Bronchial epithelial cell (primary cell): ENCODE measurements around the gene TCL1A. TPM values are rescaled to one million over a fixed set of nuclear protein-coding genes. Genes with fewer than 3 reads are reported as not detected.

Source experiments
- DNase-seq: peaks from one replicate; pipeline ENCODE4 v3.0.0-alpha.2; 2010; ENCODE audit warnings: low read depth
- FAIRE-seq: peaks from 2 replicates; lab custom pipeline; 2011; peaks lifted over from hg19 to GRCh38; lab: Jason Lieb, UNC
- H3K27me3 ChIP-seq: 2 replicates; pipeline ENCODE4 v1.5.1; 2011; ENCODE audit warnings: low read length; ENCODE audit not compliant: control insufficient read depth, insufficient read depth
- H3K36me3 ChIP-seq: 2 replicates; pipeline ENCODE4 v1.5.1; 2011; ENCODE audit warnings: low read length; ENCODE audit not compliant: control insufficient read depth, insufficient read depth
- H3K4me3 ChIP-seq: 2 replicates; pipeline ENCODE4 v1.5.1; 2011; ENCODE audit warnings: mild to moderate bottlenecking, low read depth, low read length, control low read depth
- CTCF ChIP-seq: IDR thresholded peaks from 2 replicates; pipeline ENCODE4 v1.5.1; 2011; ENCODE audit warnings: mild to moderate bottlenecking, moderate library complexity, low read length, control low read depth, inconsistent platforms; ENCODE audit not compliant: insufficient read depth, severe bottlenecking
- total RNA-seq: library from RNA; depleted of rRNA; stranded (reverse); fragments of >200 nt; gene quantifications from 2 replicates; pipeline ENCODE4 v1.2.1, GENCODE V29; 2014

TCL1A gene
- total RNA-seq, 1 donor from 2014 or later: not detected

GRCh38 chr14:95756751-95757150 is 42.8 kb upstream of the TCL1A start:
- FAIRE-seq (no peak), DNase-seq (no peak)
- no peaks in the 10 kb centered on the region for H3K27me3 ChIP-seq
- no peak for TF ChIP-seq CTCF
- no peak overlapping the region for H3K4me3 ChIP-seq
- no peaks in the 10 kb centered on the region for H3K36me3 ChIP-seq

DNA sequence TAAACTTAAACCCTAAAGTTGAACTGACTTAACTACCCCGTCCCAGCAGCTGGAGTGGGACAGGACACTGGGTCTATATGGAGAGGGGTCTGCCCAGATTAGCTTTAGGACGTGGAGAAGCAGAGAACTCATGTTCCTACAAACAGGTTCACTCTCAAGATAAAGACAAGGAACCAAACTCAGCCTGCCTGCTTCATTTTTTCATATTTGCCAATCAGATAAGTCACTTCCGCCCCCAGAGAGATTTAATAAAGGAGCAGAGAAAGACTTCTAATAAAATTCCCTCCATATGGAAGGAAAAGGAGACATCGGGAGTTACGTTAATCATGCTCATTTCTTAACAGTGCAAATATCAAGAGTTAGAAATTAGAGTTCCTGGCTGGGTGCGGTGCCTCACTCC is 42.2 kb upstream of the TCL1A start:
- no peak for TF ChIP-seq CTCF
- Histone ChIP-seq H3K27me3 (no peaks in the 10 kb centered on the region), H3K36me3 (no peaks in the 10 kb centered on the region), H3K4me3 (no peak overlapping the region)
- FAIRE-seq (no peak), DNase-seq (no peak)

GRCh38 chr14:95741781-95742180 is 27.9 kb upstream of the TCL1A start:
- H3K27me3 ChIP-seq: no peaks in the 10 kb centered on the region
- H3K36me3 ChIP-seq: no peaks in the 10 kb centered on the region
- no peak overlapping the region for H3K4me3 ChIP-seq
- no peak for FAIRE-seq
- TF ChIP-seq CTCF: no peak
- DNase-seq: no peak

DNA sequence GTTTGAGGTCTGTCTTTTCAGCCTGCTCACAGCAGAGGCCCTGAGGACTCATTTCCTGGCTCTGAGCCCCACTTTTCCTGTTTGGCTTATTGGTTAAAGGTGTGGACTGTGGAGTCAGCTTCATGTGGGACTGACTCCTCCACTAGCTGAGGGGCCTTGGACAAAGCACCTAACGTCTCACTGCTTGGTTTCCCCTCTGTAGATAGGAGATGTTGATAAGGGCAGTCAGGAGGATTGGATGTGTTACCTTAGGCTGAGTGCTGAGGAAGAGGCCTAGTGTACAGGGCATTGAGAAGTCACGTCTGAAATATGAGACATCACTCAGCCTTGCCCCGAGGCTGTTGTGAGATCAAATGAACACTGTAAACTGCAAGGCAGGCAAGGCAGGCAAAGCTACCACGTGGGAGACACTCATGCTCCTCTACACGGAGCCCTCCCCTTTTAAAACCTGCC is 27.1 kb upstream of the TCL1A start:
- FAIRE-seq (no peak), DNase-seq (peak; percentile 67)
- TF ChIP-seq CTCF: no peak
- H3K27me3 ChIP-seq: no peaks in the 10 kb centered on the region
- no peaks in the 10 kb centered on the region for H3K36me3 ChIP-seq
- H3K4me3 ChIP-seq: no peak overlapping the region

GRCh38 chr14:95739356-95739755 is 25.4 kb upstream of the TCL1A start:
- H3K4me3 ChIP-seq: no peak overlapping the region
- no peaks in the 10 kb centered on the region for H3K27me3 ChIP-seq
- DNase-seq (no peak), FAIRE-seq (no peak)
- H3K36me3 ChIP-seq: no peaks in the 10 kb centered on the region
- TF ChIP-seq CTCF: no peak

- FAIRE-seq (no peak), DNase-seq (no peak)
- no peak for TF ChIP-seq CTCF
- Histone ChIP-seq H3K4me3 (no peak overlapping the region), H3K27me3 (no peaks in the 10 kb centered on the region), H3K36me3 (no peaks in the 10 kb centered on the region)
Observed at GRCh38 chr14:95733212-95733611, 19.3 kb upstream of the TCL1A start.
